ENCODE results near the gene TSACC. TPM values are rescaled to one million over a fixed set of nuclear protein-coding genes. Genes with fewer than 3 reads are reported as not detected.

TSACC gene
- total and polyA plus RNA-seq, 9 of the 15 experiments (the other 6 are each of a cell fraction or from before 2014, with no cell fraction given): 0.45 to 7.4 (median 2.6) TPM

- Histone ChIP-seq H3K9me3 (replicated peaks; ENCODE audit: control insufficient read depth, insufficient read depth, low read depth, low read length) (no peaks in the 10 kb centered on the region), H2AFZ (ENCODE audit: low read depth, low read length) (no peak overlapping the region), H3K27ac (ENCODE audit: extremely low read depth, low read depth, low read length) (no peak overlapping the region), H3K9me1 (ENCODE audit: control insufficient read depth, insufficient read depth, low read length) (no peaks in the 10 kb centered on the region), H3K4me3 (no peak overlapping the region), H3K27me3 (ENCODE audit: control insufficient read depth in 2 of 2, insufficient read depth in 2 of 2, low read length in 2 of 2) (peaks cover 11 to 18% of the 10 kb centered on the region in 2 experiments; a peak in 4 of 5 replicates), H3K4me1 (replicated peaks in 1 of 2; ENCODE audit: control insufficient read depth in 2 of 2, insufficient read depth in 2 of 2, low read length in 2 of 2) (peaks cover 0 to 31% of the 10 kb centered on the region in 2 experiments; a peak in 2 of 5 replicates), H3K36me3 (ENCODE audit: control insufficient read depth, insufficient read depth, low read length) (no peaks in the 10 kb centered on the region), H4K20me1 (replicated peaks; ENCODE audit: control insufficient read depth, insufficient read depth, low read length) (peaks cover 3% of the 10 kb centered on the region; the same call in 1 of the 2 replicates), H3K79me2 (ENCODE audit: control insufficient read depth, insufficient read depth, low read length) (no peaks in the 10 kb centered on the region), H3K9ac (ENCODE audit: insufficient read depth in 1 of 2, low read depth in 2 of 2, low read length in 2 of 2) (no peak overlapping the region), H3K4me2 (ENCODE audit: insufficient read depth, low read length) (no peak overlapping the region)
- 22% methylated on average over 29 of the region's 73 CpGs for WGBS (ENCODE audit: insufficient coverage, low coverage, missing lambda C conversion rate)
- TF ChIP-seq CREB1 (IDR thresholded peaks at IDR 0.05): no peak
- no peak for TF ChIP-seq CREB1 (CRISPR knock-in tag; IDR thresholded peaks at IDR 0.05)
- no peak for TF ChIP-seq CBFB (CRISPR knock-in tag; IDR thresholded peaks at IDR 0.05)
- TF ChIP-seq ELK1 (CRISPR knock-in tag; IDR thresholded peaks at IDR 0.05): no peak
- no peak for TF ChIP-seq ZNF668 (CRISPR knock-in tag; IDR thresholded peaks at IDR 0.05)
- TF ChIP-seq ELF4 (CRISPR knock-in tag; IDR thresholded peaks at IDR 0.05): no peak
- no peak for TF ChIP-seq TAF7 (tag; IDR thresholded peaks at IDR 0.05)
- TF ChIP-seq SMARCE1 (IDR thresholded peaks at IDR 0.05): no peak
- TF ChIP-seq FOSL1 (tag; conservative IDR thresholded peaks at IDR 0.05): no peak
- intact Hi-C loops (cut with micrococcal nuclease): no loop called here
- FAIRE-seq (no peak), ATAC-seq (no peak), DNase-seq (ENCODE audit: extremely low read depth in 1 of 4, low spot score in 3 of 4) (no peak)
- POLR2A ChIA-PET: interaction anchor here (1.2 to 1.3 kb wide), 2 partner anchors 12 to 44 kb away, joined by 3 to 6 read pairs; no protein-coding TSS in a partner anchor
- no TSS peak for BruUV-seq (replicated peaks)
- in situ Hi-C loops (cut with MboI): loop anchor here (5.0 kb wide), 2 partner anchors 54 to 214 kb away; partner anchors contain the start of gene GPATCH4
- CTCF ChIA-PET (ENCODE audit: low intra/inter-chr PET ratio): interaction anchor here (0.5 to 10.1 kb wide), 2 partner anchors 56 to 333 kb away, joined by 4 to 240 read pairs; no protein-coding TSS in a partner anchor
These were observed 50.1 kb downstream of the TSACC start for GRCh38 chr1:156388174-156389137.

Data from K562 (cell line).